GM21717 (cell line): ENCODE data around the gene THSD7B.
"Not testable (repeated sequence)": the region's sequence is repeated elsewhere in the genome, so short reads cannot be mapped to it uniquely, and the experiment has no call there.

Experiments used
- ATAC-seq: cut with Tn5 transposase; IDR thresholded peaks from one replicate; pipeline ENCODE4 v1.9.1; 2021; ENCODE audit warnings: mild to moderate bottlenecking, moderate library complexity; ENCODE audit not compliant: unreplicated experiment

The THSD7B gene

GRCh38 chr2:136920652-136921333, 155.4 kb downstream of the THSD7B start:
- no peak for ATAC-seq

GRCh38 chr2:136927156-136927555, 161.8 kb downstream of the THSD7B start:
- no peak for ATAC-seq

- no peak for ATAC-seq
Observed at GRCh38 chr2:136929531-136929930, 164.2 kb downstream of the THSD7B start.

GRCh38 chr2:136932700-136933099, 167.4 kb downstream of the THSD7B start:
- no peak for ATAC-seq

- ATAC-seq, result no peak
Observed at GRCh38 chr2:136935119-136935518, 169.8 kb downstream of the THSD7B start.

GRCh38 chr2:136956050-136956449, 190.7 kb downstream of the THSD7B start:
- ATAC-seq, result no peak

- ATAC-seq, result no peak
Observed at GRCh38 chr2:136957044-136957443, 191.7 kb downstream of the THSD7B start.

GRCh38 chr2:136962105-136962725, 196.9 kb downstream of the THSD7B start:
- no peak for ATAC-seq

GRCh38 chr2:136966485-136966884, 201.1 kb downstream of the THSD7B start:
- ATAC-seq, result no peak

GRCh38 chr2:136980303-136980702, 215.0 kb downstream of the THSD7B start:
- ATAC-seq, result no peak

- ATAC-seq, result not testable (repeated sequence)
Observed at GRCh38 chr2:136981689-136982088, 216.3 kb downstream of the THSD7B start.

- ATAC-seq, result no peak
Observed at GRCh38 chr2:136985044-136985443, 219.7 kb downstream of the THSD7B start.

- no peak for ATAC-seq
Observed at GRCh38 chr2:136986605-136987221, 221.4 kb downstream of the THSD7B start.

GRCh38 chr2:136990316-136990715, 225.0 kb downstream of the THSD7B start:
- no peak for ATAC-seq

GRCh38 chr2:136994793-136995192, 229.4 kb downstream of the THSD7B start:
- no peak for ATAC-seq

GRCh38 chr2:136997557-136997956, 232.2 kb downstream of the THSD7B start:
- no peak for ATAC-seq

GRCh38 chr2:137000811-137001210, 235.5 kb downstream of the THSD7B start:
- no peak for ATAC-seq

GRCh38 chr2:137002896-137003295, 237.6 kb downstream of the THSD7B start:
- no peak for ATAC-seq

GRCh38 chr2:137005210-137005609, 239.9 kb downstream of the THSD7B start:
- ATAC-seq, result no peak

GRCh38 chr2:137007938-137008337, 242.6 kb downstream of the THSD7B start:
- no peak for ATAC-seq

- ATAC-seq, result no peak
Observed at GRCh38 chr2:137009953-137010352, 244.6 kb downstream of the THSD7B start.
